Anterior cingulate cortex (tissue), 58 donors: ENCODE measurements around the gene BSND.
"Not testable (repeated sequence)": the region's sequence is repeated elsewhere in the genome, so short reads cannot be mapped to it uniquely, and the experiment has no call there.

ENCODE experiments used
- DNase-seq, 58 donors: peaks; one replicate each; lab custom pipeline; 2025; lab: John Stamatoyannopoulos, UW

The BSND gene

DNA sequence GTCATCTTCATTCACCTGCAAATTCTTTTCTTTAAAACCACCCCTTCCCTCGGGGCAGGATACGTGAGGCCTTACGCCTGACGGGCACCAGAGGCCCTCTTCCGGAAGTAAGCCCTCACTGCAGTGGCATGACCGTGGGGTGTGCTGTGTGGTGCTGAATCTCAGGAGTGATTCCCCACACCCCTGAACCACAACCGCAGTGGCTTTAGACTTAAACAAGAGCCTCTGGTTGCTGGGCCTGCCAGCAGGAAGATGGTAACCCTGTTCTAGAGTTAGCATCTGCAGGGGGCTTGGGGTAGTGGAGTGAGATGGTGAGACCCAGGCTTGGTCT, 12.1 kb downstream of the BSND start:
- no peak for DNase-seq

GRCh38 chr1:55012661-55013060, 13.9 kb downstream of the BSND start:
- no peak for DNase-seq

DNA sequence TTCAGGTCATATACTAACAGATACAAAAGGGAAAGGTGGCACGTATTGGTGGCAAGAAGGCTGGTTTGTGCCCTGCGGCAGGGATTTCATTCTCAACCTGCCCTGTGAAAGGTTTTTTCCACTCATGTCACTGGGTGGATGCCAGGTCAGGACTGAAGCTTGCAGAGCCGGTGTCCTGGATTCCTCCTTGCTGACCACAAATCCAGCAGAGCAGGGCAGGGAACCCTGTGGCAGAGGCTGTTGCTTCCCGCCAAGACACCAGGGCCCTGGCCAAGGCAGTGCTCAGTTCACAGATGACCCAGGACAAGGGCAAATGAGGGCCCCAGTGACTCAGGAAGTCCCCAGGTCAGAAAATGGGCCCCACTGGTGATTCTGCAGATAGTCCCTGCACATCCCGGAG, 16.4 kb downstream of the BSND start:
- no peak for DNase-seq

DNA sequence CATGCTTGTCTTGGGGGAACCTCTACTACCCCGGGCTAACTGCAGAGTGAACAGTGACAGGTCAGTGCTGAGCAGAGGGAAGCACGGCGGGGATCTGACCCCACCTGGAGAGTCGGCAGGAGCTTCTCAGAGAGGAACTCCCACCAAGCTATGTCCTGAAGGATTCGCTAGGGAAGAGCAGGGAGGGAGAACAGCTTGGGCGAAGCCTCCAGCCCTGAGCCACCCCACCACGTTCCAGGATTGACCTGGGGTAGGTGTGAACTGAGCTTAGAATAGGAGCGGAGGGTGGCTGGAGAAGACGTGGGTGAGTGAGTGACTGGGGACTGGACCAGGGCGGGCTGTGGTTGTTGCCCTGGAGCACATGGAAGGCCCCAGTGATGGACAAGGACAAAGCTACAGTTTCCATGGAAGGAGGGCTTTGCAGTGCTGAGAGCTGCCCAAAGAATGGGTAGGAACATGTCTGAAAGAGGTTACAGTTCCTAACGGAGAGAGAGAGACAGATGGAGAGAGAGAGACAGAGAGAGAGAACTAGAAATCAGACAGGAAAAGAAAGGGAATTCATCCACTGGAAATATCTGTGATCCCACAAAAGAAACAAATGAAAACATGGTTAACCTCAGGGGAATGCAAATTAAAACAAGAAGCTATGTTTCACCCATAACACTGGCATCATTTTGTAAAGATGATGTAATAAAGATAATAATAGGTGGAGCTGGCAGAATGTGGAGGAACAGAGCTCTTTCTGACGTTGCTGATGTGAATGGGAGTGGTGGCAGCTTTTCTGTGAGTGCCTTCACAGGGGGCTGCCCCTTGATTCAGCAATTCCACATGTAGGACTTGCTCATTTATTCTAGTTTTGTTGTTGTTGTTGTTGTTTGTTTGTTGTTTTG, 17.2 kb downstream of the BSND start:
- no peak for DNase-seq

DNA sequence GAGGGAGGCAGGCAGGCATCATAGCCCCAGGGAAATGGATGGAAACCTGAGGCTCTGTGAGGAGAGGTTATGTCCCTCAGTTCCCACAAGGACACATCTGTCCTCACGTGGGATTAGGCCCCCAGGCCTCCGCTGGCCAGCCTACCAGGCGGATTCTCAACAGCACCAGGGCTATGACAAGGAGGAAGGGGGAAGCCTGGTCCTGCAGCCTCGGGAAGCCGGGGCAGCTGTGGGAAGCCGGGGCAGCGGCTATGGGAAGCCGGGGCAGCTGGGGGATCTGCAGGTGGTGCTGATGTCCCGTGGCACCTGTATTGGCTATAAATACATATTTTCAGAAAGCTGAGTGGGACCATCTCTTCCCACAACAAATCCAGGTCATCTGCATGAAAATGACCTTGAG, 19.7 kb downstream of the BSND start:
- DNase-seq: no peak

DNA sequence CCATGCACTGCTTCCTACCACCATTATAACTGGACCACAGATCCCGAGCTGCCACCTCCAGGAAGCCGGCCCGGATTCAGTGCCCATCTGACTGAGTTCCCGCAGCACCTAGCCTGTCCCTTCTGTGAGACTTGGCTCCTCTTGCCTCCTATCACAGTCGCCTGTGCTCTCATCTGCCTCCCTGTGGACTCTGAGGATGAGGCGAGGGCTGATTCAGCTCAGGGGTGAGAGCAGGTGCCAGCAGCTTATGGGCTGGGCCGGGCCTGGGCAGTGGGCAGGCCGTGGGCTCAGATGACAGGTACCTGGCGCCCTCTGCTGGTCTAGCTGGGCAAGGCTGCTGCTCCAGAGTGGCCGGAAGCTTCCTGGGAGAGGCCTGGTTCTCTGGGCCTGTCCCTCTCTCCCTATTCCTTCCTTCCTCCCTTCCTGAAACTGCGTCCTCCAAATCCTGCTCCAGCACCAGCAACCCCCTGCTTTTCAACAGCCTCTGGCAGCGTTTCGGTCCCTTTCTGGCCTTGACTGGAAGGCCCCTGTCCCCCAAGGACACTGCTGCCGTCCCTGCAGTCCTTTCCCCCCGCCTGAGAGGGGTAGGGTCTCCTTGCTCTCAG, 23.3 kb downstream of the BSND start:
- DNase-seq: peak in 56 of 58 donors; percentile 1 to 82 (median 50)

DNA sequence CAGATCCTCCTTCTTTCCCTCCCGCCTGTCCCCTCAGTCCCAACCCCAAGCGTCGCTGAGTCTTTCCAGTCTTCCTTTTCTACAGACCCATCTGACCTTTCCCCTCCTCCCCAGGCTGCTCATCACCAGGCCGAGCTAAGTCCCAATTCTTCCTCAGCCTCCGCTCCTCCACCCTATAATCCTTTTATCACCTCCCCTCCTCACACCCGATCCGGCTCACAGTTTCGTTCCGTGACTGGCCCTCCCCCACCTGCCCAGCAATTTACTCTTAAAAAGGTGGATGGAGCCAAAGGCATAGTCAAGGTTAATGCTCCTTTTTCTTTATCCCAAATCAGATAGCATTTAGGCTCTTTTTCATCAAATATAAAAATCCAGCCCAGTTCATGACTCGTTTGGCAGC, 25.4 kb downstream of the BSND start:
- DNase-seq: not testable (repeated sequence)

GRCh38 chr1:55026682-55027081, 27.9 kb downstream of the BSND start:
- DNase-seq: not testable (repeated sequence)

DNA sequence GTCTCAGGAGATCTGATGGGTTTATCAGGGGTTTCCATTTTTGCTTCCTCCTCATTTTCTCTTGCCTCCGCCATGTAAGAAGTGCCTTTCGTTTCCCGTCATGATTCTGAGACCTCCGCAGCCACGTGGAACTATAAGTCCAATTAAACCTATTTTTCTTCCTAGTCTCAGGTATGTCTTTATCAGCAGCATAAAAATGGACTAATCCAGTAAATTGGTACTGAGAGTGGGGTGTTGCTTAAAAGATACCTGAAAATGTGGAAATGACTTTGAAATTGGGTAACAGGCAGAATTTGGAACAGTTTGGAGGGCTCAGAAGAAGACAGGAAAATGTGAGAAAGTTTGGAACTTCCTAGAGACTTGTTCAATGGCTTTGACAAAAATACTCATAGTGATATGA, 32.4 kb downstream of the BSND start:
- not testable (repeated sequence) for DNase-seq

GRCh38 chr1:55033265-55033614, 34.5 kb downstream of the BSND start:
- no peak for DNase-seq

GRCh38 chr1:55034476-55035133, 35.9 kb downstream of the BSND start:
- no peak for DNase-seq

- DNase-seq: no peak
Measured at GRCh38 chr1:55035904-55036303, 37.2 kb downstream of the BSND start.

GRCh38 chr1:55037733-55038551, 39.2 kb downstream of the BSND start:
- DNase-seq: no peak

- DNase-seq: no peak
Measured at GRCh38 chr1:55038552-55038838, 39.8 kb downstream of the BSND start.

DNA sequence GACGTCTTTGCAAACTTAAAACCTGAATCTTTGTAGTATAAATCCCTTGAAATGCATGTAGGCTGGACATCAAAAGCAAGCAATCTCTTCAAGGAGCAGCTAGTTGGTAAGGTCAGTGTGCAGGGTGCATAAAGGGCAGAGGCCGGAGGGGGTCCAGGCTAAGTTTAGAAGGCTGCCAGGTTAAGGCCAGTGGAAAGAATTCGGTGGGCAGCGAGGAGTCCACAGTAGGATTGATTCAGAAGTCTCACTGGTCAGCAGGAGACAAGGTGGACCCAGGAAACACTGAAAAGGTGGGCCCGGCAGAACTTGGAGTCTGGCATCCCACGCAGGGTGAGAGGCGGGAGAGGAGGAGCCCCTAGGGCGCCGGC, 40.2 kb downstream of the BSND start:
- DNase-seq: no peak

GRCh38 chr1:55039342-55040082, 40.8 kb downstream of the BSND start, which contains the start of gene PCSK9:
Gene PCSK9, plus strand, starts transcription at chr1:55039548. Its CDS starts 290 bp downstream, at chr1:55039838.
- DNase-seq: no peak

GRCh38 chr1:55040083-55040932, 41.6 kb downstream of the BSND start:
- DNase-seq: no peak

DNA sequence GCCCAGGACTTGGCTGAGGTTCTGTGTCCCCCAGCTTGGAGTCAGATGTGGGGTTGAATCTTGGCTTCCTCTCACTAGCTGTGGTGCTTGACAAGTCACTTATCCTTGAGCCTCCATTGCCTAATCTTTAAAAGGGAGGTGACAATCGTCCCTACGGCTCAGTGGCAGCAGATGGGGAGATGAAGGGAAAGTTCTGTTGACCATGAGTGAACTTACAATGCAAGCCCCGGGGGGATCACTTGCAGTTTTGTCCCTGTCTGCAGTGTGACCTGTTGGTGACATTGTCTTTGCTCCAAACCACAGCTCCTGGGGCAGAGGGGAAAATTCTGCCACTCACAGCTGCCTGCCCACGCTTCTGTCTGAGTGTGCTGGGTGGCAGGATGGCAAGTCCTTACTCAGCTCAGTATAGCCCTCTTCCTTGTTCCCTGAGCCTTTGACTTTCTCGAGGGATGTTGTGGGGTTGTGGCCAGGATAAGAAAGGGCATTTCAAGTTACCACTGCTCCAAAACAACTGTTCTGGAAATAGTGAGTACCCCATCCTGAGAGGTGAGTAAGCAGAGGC, 42.3 kb downstream of the BSND start:
- DNase-seq: no peak

DNA sequence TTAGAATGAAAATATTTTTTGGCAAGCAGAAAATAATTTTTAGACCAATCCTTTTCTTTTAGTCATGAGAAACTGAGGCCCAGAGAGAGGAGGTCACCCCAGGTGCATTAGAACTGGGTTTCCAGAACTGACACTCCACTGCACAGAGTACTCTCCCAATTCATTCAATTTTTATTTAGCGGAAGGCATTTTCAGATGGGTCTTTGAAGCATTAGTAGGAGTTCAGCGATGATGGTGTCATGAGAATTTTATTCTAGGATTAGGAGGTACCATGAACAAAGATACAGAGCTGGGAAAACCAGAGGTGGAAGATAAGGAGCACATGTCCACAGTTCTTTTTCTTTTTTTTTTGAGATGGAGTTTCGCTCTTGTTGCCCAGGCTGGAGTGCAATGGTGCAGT, 42.9 kb downstream of the BSND start:
- no peak for DNase-seq
